ENCODE measurements around the gene SLIT3. TPM values are rescaled to one million over a fixed set of nuclear protein-coding genes. Genes with fewer than 3 reads are reported as not detected.
"Not testable (repeated sequence)": the region's sequence is repeated elsewhere in the genome, so short reads cannot be mapped to it uniquely, and the experiment has no call there.

Gene SLIT3
- total and polyA plus RNA-seq, 10 of the 15 experiments (the other 5 are each of a cell fraction or from before 2014, with no cell fraction given): 0.05 TPM; not detected in 9

DNA sequence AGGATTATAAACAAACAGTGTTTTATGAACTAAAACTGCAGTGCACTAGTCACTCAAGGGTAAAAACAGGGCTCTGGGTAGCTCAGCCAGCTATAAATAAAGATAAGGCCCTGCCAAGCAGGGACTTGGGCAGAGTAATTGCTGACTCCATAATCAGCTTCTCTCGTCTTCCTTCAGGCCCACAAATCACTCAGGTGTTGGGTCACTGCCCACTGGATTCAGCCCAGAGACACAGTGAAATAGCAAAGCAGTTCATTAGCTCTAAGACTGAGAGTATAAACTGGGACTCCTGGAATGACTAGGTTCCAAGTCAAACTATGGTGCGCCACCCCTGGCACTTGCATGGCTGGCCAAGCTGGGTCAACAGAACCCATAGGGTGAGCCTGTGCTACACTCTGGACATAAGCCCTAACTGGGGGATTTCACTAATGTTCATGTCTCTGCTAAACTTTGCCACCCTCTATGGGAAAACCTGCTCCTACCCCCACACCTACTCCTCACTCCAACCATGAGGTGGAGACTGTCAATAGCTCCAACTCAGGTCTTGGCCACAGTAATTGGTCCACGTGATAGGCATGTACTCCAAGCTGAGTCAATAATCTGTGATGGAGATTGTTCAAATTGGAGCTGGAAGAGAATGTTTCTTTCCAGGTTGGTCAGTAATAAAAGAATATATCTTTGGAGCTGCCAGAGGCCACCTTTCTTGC lies 158.5 kb downstream of the SLIT3 start:
- POLR2A ChIA-PET: no interaction called here

DNA sequence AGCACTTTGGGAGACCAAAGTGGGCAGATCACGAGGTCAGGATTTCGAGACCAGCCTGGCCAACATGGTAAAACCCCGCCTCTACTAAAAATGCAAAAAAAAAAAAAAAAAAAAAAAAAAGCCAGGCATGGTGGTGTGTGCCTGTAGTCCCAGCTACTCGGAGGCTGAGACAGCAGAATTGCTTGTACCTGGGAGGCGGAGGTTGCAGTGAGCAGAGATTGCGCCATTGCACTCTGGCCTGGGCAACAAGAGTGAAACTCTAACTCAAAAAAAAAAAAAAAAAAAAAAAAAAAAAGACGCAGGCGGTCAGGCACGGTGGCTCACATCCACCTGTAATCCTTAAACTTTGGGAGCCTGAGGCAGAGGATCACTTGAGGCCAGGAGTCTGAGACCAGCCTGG lies 160.7 kb downstream of the SLIT3 start:
- H3K9me3 ChIP-seq (replicated peaks; ENCODE audit: control insufficient read depth, insufficient read depth, low read length); SMC1A ChIA-PET (ENCODE audit: uncharacterized antibody, unreplicated experiment); in situ Hi-C loops (cut with MboI); H3K4me1 ChIP-seq (ENCODE audit: control insufficient read depth, insufficient read depth, low read length); BruUV-seq (replicated peaks); H2AFZ ChIP-seq (ENCODE audit: control insufficient read depth, low read depth, low read length); POLR2A ChIA-PET; FAIRE-seq; H3K27ac ChIP-seq (ENCODE audit: control insufficient read depth, insufficient read depth); DNase-seq (ENCODE audit: low read depth, low spot score); H3K4me2 ChIP-seq (ENCODE audit: control insufficient read depth, insufficient read depth); intact Hi-C loops (cut with micrococcal nuclease; ENCODE audit: unreplicated experiment); RAD21 ChIA-PET (ENCODE audit: unreplicated experiment); H3K27me3 ChIP-seq (replicated peaks in 1 of 2; ENCODE audit: control insufficient read depth in 2 of 2, insufficient read depth in 2 of 2, low read length in 1 of 2); ATAC-seq; H3K36me3 ChIP-seq (ENCODE audit: control insufficient read depth in 2 of 2, insufficient read depth in 2 of 2, low read length in 1 of 2); H3K4me3 ChIP-seq; CTCF ChIA-PET; H3K79me2 ChIP-seq (ENCODE audit: control insufficient read depth, insufficient read depth, low read length); H4K20me1 ChIP-seq (ENCODE audit: control insufficient read depth, insufficient read depth); H3K9ac ChIP-seq (ENCODE audit: control insufficient read depth, insufficient read depth, low read length): not testable (repeated sequence)
- WGBS (ENCODE audit: insufficient coverage, insufficient replicate concordance, low lambda C conversion rate, missing lambda C conversion rate): 23% methylated on average over 5 of the region's 9 CpGs

More for the DNA sequence above, 158.5 kb downstream of the SLIT3 start:
- no peak overlapping the region for H3K27ac ChIP-seq (ENCODE audit: control insufficient read depth, insufficient read depth)
- SMC1A ChIA-PET (ENCODE audit: uncharacterized antibody, unreplicated experiment): no interaction called here
- H3K4me3 ChIP-seq: no peak overlapping the region
- no peaks in the 10 kb centered on the region for H3K79me2 ChIP-seq (ENCODE audit: control insufficient read depth, insufficient read depth, low read length)
- no peak for ATAC-seq
- BruUV-seq (replicated peaks): no TSS peak
- intact Hi-C loops (cut with micrococcal nuclease; ENCODE audit: unreplicated experiment): no loop called here
- H4K20me1 ChIP-seq (ENCODE audit: control insufficient read depth, insufficient read depth): no peaks in the 10 kb centered on the region
- RAD21 ChIA-PET (ENCODE audit: unreplicated experiment): no interaction called here
- no peak overlapping the region for H2AFZ ChIP-seq (ENCODE audit: control insufficient read depth, low read depth, low read length)
- TF ChIP-seq CBX3 (IDR thresholded peaks at IDR 0.05; ENCODE audit: borderline replicate concordance, low read depth) (no peak), TCF3 (IDR thresholded peaks at IDR 0.05; ENCODE audit: borderline replicate concordance, insufficient read depth, low read depth, low read length) (no peak)
- no peaks in the 10 kb centered on the region for H3K9me3 ChIP-seq (replicated peaks; ENCODE audit: control insufficient read depth, insufficient read depth, low read length)
- in situ Hi-C loops (cut with MboI): no loop called here
- 23% methylated on average over 3 of the region's 3 CpGs for WGBS (ENCODE audit: insufficient coverage, insufficient replicate concordance, low lambda C conversion rate, missing lambda C conversion rate)
- CTCF ChIA-PET: interaction anchor here (1.0 kb wide), 1 partner anchor 146 kb away, joined by 3 read pairs; no protein-coding TSS in a partner anchor
- no peak overlapping the region for H3K4me2 ChIP-seq (ENCODE audit: control insufficient read depth, insufficient read depth)
- no peak for DNase-seq (ENCODE audit: low read depth, low spot score)
- H3K36me3 ChIP-seq (ENCODE audit: control insufficient read depth in 2 of 2, insufficient read depth in 2 of 2, low read length in 1 of 2): no peaks in the 10 kb centered on the region
- H3K9ac ChIP-seq (ENCODE audit: control insufficient read depth, insufficient read depth, low read length): no peak overlapping the region
- no peaks in the 10 kb centered on the region for H3K4me1 ChIP-seq (ENCODE audit: control insufficient read depth, insufficient read depth, low read length)
- no peak for FAIRE-seq
- H3K27me3 ChIP-seq (replicated peaks in 1 of 2; ENCODE audit: control insufficient read depth in 2 of 2, insufficient read depth in 2 of 2, low read length in 1 of 2): peaks cover 3 to 4% of the 10 kb centered on the region in 2 experiments; a peak in 3 of 4 replicates
